Astrocyte of the spinal cord (primary cell): ENCODE results near the gene XRN1.

ENCODE experiments used
- DNase-seq: peaks from one replicate; pipeline ENCODE4 v3.0.0; 2011; ENCODE audit warnings: low read depth, low spot score
- H3K4me3 ChIP-seq: 2 replicates; pipeline ENCODE4 v1.5.1; 2011; ENCODE audit warnings: low read depth, mild to moderate bottlenecking, low read length, moderate library complexity
- in situ Hi-C: cut with HindIII; loops from 2 replicates; pipeline ENCODE4 v1.10.0; 2017; ENCODE audit warnings: low sequenced_read_pairs
- TF ChIP-seq, protein P1 (sequence below): IDR thresholded peaks from 2 replicates; pipeline ENCODE4 v1.5.1; 2012; ENCODE audit warnings: low read depth, mild to moderate bottlenecking, low read length, inconsistent platforms

The XRN1 gene

DNA sequence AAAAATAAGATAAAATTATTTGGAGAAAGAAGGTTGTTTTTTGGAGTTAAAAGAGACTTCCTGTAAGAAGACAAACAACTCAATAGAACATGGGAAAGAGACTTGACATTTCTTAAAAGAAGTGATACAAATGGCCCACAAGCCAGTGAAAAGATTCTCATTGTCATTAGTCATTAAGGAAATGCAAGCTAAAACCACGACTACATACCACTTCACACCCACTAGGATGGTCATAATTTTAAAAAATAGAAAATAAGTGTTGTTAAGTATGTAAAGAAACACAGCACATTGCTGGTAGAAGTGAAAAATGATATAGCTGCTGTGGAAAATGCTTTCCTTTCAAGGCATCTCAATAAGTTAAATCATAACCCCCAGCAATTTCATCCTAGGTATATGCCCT is 178.1 kb downstream of the XRN1 start:
- DNase-seq, result no peak
- in situ Hi-C loops, result no loop called here
- TF ChIP-seq, protein P1, sequence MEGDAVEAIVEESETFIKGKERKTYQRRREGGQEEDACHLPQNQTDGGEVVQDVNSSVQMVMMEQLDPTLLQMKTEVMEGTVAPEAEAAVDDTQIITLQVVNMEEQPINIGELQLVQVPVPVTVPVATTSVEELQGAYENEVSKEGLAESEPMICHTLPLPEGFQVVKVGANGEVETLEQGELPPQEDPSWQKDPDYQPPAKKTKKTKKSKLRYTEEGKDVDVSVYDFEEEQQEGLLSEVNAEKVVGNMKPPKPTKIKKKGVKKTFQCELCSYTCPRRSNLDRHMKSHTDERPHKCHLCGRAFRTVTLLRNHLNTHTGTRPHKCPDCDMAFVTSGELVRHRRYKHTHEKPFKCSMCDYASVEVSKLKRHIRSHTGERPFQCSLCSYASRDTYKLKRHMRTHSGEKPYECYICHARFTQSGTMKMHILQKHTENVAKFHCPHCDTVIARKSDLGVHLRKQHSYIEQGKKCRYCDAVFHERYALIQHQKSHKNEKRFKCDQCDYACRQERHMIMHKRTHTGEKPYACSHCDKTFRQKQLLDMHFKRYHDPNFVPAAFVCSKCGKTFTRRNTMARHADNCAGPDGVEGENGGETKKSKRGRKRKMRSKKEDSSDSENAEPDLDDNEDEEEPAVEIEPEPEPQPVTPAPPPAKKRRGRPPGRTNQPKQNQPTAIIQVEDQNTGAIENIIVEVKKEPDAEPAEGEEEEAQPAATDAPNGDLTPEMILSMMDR, result no peak
- H3K4me3 ChIP-seq, result no peak overlapping the region

DNA sequence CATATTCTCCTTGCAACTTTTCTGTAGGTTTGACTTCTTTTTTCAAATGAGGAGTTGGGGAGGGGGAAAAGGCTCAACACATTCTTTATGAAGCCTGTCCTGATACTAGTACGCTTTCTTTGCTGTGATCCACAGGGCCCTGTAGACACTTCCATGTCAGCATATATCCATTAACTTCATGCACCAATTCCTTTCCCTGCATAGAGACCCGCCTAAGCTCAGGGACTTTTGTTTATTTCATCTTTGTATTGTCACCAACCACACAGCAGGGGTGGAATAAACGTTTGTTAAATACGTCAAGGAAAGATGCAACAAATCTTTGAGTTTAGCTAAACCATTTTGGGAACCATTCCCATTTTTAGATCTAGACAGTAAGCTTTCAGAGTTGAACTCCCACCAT is 179.4 kb downstream of the XRN1 start:
- TF ChIP-seq, protein P1, result no peak
- in situ Hi-C loops, result no loop called here
- H3K4me3 ChIP-seq, result no peak overlapping the region
- peak; percentile 16 for DNase-seq

DNA sequence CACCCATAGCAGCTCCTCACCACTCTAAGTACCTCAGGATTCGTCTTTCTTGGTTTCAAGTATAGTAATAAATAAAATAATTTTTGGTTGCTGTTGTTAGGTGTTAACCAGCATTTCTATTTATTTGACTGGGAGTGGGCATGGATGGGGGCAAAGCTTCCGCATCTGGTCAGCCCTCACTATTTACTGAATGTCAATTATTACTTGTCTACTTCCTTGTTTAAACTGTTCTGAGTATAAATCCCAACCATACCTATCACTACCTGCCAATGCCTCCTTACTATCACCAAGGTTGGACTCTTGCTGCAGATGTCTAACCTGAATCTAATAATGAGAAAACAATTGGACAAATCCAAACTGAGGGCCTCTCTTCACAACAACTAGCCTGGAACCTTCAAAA is 180.6 kb downstream of the XRN1 start:
- no peak for DNase-seq
- in situ Hi-C loops, result no loop called here

DNA sequence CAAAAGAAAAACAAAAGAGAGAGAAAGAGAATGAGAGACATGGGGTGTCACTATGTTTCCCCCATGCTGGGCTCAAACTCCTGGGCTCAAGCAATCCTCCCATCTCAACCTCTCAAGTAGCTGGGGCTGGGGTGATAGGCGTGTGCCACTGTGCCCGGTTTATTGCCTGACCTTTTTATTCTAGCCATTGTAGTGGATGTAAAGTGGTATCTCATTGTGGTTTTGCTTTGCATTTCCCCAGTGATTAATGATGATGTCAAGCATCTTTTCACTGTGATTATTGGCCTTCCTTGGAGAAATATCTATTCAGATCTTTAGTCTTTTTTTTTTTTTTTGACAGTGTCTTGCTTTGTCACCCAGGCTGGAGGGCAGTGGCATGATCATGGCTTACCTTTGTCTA is 184.7 kb downstream of the XRN1 start:
- TF ChIP-seq, protein P1, result no peak
- no peak overlapping the region for H3K4me3 ChIP-seq
- in situ Hi-C loops, result no loop called here
- no peak for DNase-seq

More for the DNA sequence above, 180.6 kb downstream of the XRN1 start:
- TF ChIP-seq, protein P1, result no peak
- no peak overlapping the region for H3K4me3 ChIP-seq

DNA sequence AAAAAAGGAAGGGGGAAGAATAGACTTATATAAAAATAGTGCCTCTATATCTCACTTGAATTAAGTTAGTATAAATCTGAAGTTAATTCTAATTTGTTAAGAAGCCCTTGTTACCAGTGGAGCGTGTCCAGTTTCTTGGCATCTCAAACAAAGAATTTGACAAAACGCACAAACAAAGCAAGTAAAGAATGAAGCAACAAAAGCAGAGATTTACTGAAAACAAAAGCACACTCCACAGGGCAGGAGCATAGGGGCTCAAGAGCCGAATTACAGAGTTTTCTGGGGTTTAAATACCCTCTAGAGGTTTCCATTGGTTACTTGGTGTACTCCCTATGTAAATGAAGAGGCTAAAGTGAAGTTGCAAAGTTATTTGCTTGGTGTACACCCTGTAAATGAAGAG is 188.5 kb downstream of the XRN1 start:
- TF ChIP-seq, protein P1, result no peak
- in situ Hi-C loops, result no loop called here
- H3K4me3 ChIP-seq, result no peak overlapping the region
- no peak for DNase-seq

DNA sequence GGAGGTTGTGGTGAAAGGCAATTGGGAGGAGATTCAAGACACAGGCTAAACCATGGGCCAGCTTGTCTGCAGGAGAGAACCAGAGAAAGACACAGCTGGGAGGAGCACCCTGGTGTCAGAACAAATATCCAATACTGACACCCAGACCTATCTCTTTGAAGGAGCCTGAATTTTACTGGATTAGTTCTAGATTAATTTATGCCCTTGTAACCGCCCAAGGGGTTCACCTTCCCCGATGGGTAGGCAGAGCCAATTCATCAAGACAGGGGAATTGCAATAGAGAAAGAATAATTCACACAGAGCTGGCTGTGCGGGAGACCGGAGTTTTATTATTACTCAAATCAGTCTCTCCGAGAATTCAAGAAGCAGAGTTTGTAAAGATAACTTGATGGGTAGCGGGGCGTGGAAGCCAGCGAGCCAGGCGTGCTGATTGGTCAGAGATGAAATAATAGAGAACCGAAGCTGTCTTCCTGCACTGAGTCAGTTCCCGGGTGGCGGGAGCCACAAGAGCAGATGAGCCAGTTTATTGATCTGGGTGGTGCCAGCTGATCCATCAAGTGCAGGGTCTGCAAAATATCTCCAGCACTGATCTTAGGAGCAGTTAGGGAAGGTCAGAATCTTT is 191.0 kb downstream of the XRN1 start:
- no peak overlapping the region for H3K4me3 ChIP-seq
- in situ Hi-C loops, result no loop called here
- TF ChIP-seq, protein P1, result no peak
- DNase-seq, result no peak
